AG04450 (cell line): ENCODE measurements around the gene RBM43. TPM values are rescaled to one million over a fixed set of nuclear protein-coding genes. Genes with fewer than 3 reads are reported as not detected.
"Not testable (repeated sequence)": the region's sequence is repeated elsewhere in the genome, so short reads cannot be mapped to it uniquely, and the experiment has no call there.

ENCODE experiments used
- CTCF ChIA-PET: fragments of 300-600, 350-600 bp; formaldehyde crosslinking; extraction: SDS; loops from one replicate; lab custom pipeline; 2022; ENCODE audit warnings: antibody characterized with exemption, inconsistent platforms; lab: Charles Lee
- POLR2A ChIA-PET: fragments of 350-600 bp; formaldehyde crosslinking; extraction: SDS; loops from one replicate; lab custom pipeline; 2021; ENCODE audit warnings: antibody characterized with exemption, inconsistent platforms; lab: Yijun Ruan, JAX
- DNase-seq: peaks from one replicate; pipeline ENCODE4 v3.0.0-alpha.2; 2011; ENCODE audit warnings: low read depth, low spot score
- H3K27ac ChIP-seq: one replicate; pipeline ENCODE4 v1.5.1; 2012; ENCODE audit warnings: low read depth, low read length, control low read depth
- H3K27me3 ChIP-seq: one replicate; pipeline ENCODE4 v1.6.0; 2012; ENCODE audit warnings: low read length; ENCODE audit not compliant: control insufficient read depth, insufficient read depth
- H3K4me3 ChIP-seq: 2 replicates; pipeline ENCODE4 v1.5.1; 2011; ENCODE audit warnings: mild to moderate bottlenecking, low read depth, low read length, control low read depth
- H3K9me3 ChIP-seq: 2 replicates; pipeline ENCODE4 v1.5.1; 2012; ENCODE audit warnings: low read length; ENCODE audit not compliant: control insufficient read depth, insufficient read depth
- polyA minus RNA-seq: library from RNA; depleted of rRNA, polyadenylated mRNA; stranded (reverse); fragments of >200 nt; gene quantifications from 2 replicates; pipeline ENCODE4 v1.2.3, GENCODE V29; 2011; rRNA and poly(A)+ RNA removed
- polyA plus RNA-seq: library from polyadenylated mRNA; depleted of rRNA; stranded (reverse); fragments of >200 nt; gene quantifications from 2 replicates; pipeline ENCODE4 v1.2.3, GENCODE V29; 2011; rRNA removed
- TF ChIP-seq, protein P1 (sequence below): IDR thresholded peaks from 2 replicates; pipeline ENCODE4 v1.5.1; 2011; ENCODE audit warnings: low read depth, low read length, control low read depth, inconsistent platforms

RBM43 gene
- 13.0 and 19.2 TPM in 2 replicates for polyA plus RNA-seq
- polyA minus RNA-seq, result 7.1 and 11.5 TPM in 2 replicates

DNA sequence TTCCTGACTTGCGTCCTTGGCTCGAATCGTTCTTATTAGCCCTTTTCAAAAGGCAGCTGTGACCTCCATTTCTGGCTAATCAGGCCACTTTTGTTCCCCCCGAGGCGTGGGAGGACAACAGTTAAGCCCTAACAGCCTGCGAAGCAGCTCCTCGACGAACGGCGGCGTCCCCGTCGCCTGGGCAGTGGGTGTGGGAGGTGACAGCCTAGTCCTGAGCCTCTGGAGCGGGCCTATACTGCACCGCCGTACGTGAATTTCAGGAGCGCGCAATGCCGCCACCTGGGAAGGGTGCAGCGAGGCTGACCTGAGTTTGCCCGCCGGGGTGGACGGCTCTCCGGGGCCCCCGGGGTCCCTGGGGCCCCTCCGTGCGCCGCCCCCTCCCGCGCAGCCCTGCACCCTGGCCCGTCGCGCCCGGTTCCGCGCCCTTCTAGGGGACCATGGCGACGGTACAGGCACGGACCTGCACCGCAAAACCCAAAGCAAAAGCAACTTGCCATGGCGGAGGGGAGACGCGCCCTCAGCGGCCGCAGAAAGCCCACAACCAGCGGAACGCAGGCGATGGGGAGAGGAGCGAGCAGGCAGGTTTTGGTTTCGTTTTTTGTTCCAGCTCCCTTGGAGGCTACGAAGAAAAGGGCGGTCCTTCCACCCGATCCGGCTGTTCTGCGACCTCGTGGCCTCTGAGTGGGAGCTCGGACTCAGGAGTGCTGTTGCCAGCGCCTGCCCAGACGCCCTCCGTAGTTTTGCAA lies at the start of gene RBM43:
Gene RBM43, minus strand, starts transcription at position 633 of the 746 bp plus-strand sequence. Its CDS starts 136 bp downstream, at position 497.
- TF ChIP-seq, protein P1, sequence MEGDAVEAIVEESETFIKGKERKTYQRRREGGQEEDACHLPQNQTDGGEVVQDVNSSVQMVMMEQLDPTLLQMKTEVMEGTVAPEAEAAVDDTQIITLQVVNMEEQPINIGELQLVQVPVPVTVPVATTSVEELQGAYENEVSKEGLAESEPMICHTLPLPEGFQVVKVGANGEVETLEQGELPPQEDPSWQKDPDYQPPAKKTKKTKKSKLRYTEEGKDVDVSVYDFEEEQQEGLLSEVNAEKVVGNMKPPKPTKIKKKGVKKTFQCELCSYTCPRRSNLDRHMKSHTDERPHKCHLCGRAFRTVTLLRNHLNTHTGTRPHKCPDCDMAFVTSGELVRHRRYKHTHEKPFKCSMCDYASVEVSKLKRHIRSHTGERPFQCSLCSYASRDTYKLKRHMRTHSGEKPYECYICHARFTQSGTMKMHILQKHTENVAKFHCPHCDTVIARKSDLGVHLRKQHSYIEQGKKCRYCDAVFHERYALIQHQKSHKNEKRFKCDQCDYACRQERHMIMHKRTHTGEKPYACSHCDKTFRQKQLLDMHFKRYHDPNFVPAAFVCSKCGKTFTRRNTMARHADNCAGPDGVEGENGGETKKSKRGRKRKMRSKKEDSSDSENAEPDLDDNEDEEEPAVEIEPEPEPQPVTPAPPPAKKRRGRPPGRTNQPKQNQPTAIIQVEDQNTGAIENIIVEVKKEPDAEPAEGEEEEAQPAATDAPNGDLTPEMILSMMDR, result no peak
- CTCF ChIA-PET, result interaction anchor here (0.9 kb wide), 1 partner anchor 177 kb away, joined by 4 read pairs; no protein-coding TSS in a partner anchor
- H3K27ac ChIP-seq, result peak within 1 kb of the TSS; percentile 95
- DNase-seq, result peak; percentile 76
- no peaks in the 10 kb centered on the region for H3K27me3 ChIP-seq
- POLR2A ChIA-PET, result interaction anchor here (0.6 to 1.7 kb wide), 4 partner anchors 11 to 670 kb away, joined by 3 to 8 read pairs (median 5); partner anchors contain the start of gene NMI
- H3K4me3 ChIP-seq, result peak within 1 kb of the TSS; percentile 82
- H3K9me3 ChIP-seq, result no peaks in the 10 kb centered on the region

DNA sequence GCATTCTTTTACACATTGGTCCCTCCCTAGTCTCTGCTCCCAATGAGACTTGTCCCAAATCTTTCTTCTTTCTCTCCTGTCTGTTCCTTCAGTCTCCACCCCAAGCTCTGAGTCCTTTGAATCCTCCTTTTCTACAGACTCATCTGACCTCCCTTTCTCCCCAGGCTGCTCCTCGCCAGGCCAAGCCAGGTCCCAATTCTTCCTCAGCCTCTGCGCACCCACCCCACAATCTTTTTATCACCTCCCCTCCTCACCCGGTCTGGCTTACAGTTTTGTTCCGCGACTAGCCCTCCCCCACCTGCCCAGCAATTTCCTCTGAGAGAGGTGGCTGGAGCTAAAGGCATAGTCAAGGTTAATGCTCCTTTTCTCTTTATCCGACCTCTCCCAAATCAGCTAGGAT lies 48.6 kb upstream of the RBM43 start:
- H3K4me3 ChIP-seq, CTCF ChIA-PET, POLR2A ChIA-PET, DNase-seq, H3K27me3 ChIP-seq, H3K9me3 ChIP-seq, H3K27ac ChIP-seq: not testable (repeated sequence)

- DNase-seq, result peak; percentile 23
- Histone ChIP-seq H3K27me3 (no peaks in the 10 kb centered on the region), H3K4me3 (no peak overlapping the region), H3K9me3 (no peaks in the 10 kb centered on the region), H3K27ac (no peak overlapping the region)
- TF ChIP-seq, protein P1, result no peak
- POLR2A ChIA-PET, result no interaction called here
- CTCF ChIA-PET, result no interaction called here
These were observed 45.0 kb upstream of the RBM43 start for GRCh38 chr2:151306621-151307020.

DNA sequence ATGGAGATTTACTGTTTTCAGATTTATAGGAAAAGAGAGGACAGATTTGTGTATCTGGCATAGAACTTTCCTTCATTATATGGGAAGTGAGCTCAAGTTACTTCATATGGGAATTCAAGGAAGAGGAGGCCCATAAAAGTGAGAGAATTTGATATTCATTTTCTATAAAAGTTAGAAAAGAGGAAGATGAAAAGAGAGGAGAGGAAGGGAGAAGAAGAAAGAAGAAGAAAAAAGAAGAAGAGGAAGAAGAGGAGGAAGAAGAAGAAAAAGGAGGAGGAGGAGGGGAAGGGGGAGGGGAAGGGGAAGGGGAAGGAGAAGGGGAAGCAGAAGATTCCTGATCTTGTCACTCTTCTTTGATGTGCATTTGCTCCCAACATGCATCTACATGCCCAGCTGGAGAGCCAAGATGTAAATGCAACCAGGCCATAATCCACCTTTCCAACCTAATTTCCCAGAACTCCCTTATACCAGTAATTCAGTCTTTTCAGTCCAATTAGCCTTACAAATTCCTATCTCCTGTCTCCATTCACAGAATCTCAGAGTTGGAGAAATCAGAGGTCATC lies 43.5 kb upstream of the RBM43 start:
- POLR2A ChIA-PET, result interaction anchor here (0.5 kb wide), 1 partner anchor 15 kb away, joined by 3 read pairs; no protein-coding TSS in a partner anchor
- Histone ChIP-seq H3K27me3 (no peaks in the 10 kb centered on the region), H3K4me3 (no peak overlapping the region), H3K9me3 (no peaks in the 10 kb centered on the region), H3K27ac (no peak overlapping the region)
- CTCF ChIA-PET, result no interaction called here
- TF ChIP-seq, protein P1, result no peak
- no peak for DNase-seq

DNA sequence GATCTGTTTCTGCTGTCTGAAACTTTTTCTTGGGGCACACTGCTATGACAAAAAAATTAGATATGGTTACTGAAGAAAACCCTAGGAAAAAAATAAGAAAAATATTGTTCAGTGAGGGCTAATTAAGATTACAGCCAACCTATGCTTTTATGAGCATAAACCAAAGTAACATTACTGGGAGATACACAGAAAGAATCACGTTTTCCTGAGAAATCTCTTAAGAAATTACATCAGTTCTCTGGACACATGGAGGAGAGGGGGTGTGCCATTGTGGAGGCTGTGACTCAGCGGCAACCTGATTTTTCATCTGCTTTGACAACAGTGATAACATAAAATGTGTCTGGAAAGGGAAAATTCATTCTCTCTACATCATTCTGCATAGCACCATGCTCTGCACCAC lies 41.2 kb upstream of the RBM43 start:
- CTCF ChIA-PET, result no interaction called here

More for the DNA sequence above, 41.2 kb upstream of the RBM43 start:
- POLR2A ChIA-PET, result no interaction called here
- Histone ChIP-seq H3K9me3 (no peaks in the 10 kb centered on the region), H3K27me3 (no peaks in the 10 kb centered on the region), H3K27ac (no peak overlapping the region), H3K4me3 (no peak overlapping the region)
- DNase-seq, result peak; percentile 51
- TF ChIP-seq, protein P1, result no peak
